ENCODE results near the gene FHOD3. TPM values are rescaled to one million over a fixed set of nuclear protein-coding genes. Genes with fewer than 3 reads are reported as not detected.

The FHOD3 gene
- total and polyA plus RNA-seq, 2 of the 8 experiments (the other 6 are each of a cell fraction or from before 2014, with no cell fraction given), result 9.7 to 10.5 TPM

DNA sequence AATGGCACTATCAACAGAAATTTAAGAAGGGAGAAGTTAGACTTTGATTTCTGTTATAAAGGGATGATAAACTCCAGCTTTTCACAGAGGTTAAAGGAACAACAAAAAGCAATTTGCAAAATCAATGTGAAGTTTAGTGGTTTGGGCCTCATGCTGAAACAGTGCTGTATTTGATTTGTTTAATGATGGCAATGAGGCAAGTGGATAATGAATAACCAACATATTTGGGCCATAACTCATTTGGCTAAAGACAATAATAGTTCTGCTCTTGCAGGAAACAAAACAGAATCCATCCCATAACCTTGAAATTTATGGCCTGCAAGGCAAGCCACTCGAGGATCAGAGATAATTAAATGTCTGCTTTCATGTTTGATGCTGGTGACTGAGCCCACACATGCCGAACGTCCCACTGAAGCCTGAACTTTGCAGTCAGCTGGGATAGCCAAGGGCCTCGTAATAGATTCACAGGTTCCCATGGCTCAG, 474.8 kb downstream of the FHOD3 start:
- Histone ChIP-seq H3K36me3 (ENCODE audit: control insufficient read depth in 2 of 4, insufficient read depth in 4 of 4, low read length in 3 of 4) (no peaks in the 10 kb centered on the region), H4K91ac (replicated peaks; ENCODE audit: insufficient read length, low read length) (no peak overlapping the region), H4K8ac (ENCODE audit: extremely low read depth, insufficient read depth, low read length) (no peak overlapping the region), H3K14ac (ENCODE audit: insufficient read length) (no peak overlapping the region), H3K27ac (ENCODE audit: low read depth, low read length) (no peak overlapping the region), H2BK12ac (ENCODE audit: low read depth, low read length) (no peak overlapping the region), H4K5ac (ENCODE audit: insufficient read length, low read depth, low read length) (no peak overlapping the region), H3K4me3 (ENCODE audit: extremely low read depth in 1 of 4, insufficient read depth in 2 of 4, low read depth in 3 of 4, low read length in 4 of 4) (no peak overlapping the region), H3K4me2 (ENCODE audit: insufficient read depth in 1 of 2, low read depth in 2 of 2, low read length in 2 of 2) (no peak overlapping the region), H2BK15ac (ENCODE audit: low read length) (no peak overlapping the region), H3K4me1 (replicated peaks in 1 of 4; ENCODE audit: control insufficient read depth in 3 of 4, insufficient read depth in 4 of 4, low read length in 3 of 4) (no peaks in the 10 kb centered on the region), H3K79me2 (ENCODE audit: control insufficient read depth in 1 of 2, insufficient read depth in 2 of 2, low read length in 2 of 2) (no peaks in the 10 kb centered on the region), H3K18ac (ENCODE audit: extremely low read depth, low read length) (no peak overlapping the region), H3K79me1 (ENCODE audit: low read depth, low read length) (no peaks in the 10 kb centered on the region), H3K56ac (replicated peaks; ENCODE audit: insufficient read length, low read depth, low read length) (no peak overlapping the region), H3K27me3 (replicated peaks in 1 of 4; ENCODE audit: control insufficient read depth in 3 of 4, extremely low read depth in 1 of 4, insufficient read depth in 3 of 4, low read length in 3 of 4) (no peaks in the 10 kb centered on the region), H3K4ac (replicated peaks; ENCODE audit: insufficient read length, low read depth, low read length) (no peak overlapping the region), H4K20me1 (replicated peaks in 1 of 2; ENCODE audit: control insufficient read depth in 1 of 2, insufficient read depth in 2 of 2, low read length in 2 of 2) (no peaks in the 10 kb centered on the region), H3K23me2 (ENCODE audit: low read depth, low read length) (no peaks in the 10 kb centered on the region), H2BK5ac (ENCODE audit: low read depth, low read length) (no peak overlapping the region), H2BK120ac (replicated peaks; ENCODE audit: low read depth, low read length) (no peak overlapping the region), H2AFZ (ENCODE audit: low read length) (no peak overlapping the region), H3K9ac (replicated peaks in 1 of 4; ENCODE audit: extremely low read depth in 1 of 4, low read depth in 3 of 4, low read length in 3 of 4) (no peak overlapping the region), H3K9me3 (ENCODE audit: insufficient read depth in 2 of 2, low read depth in 1 of 2, low read length in 1 of 2) (no peaks in the 10 kb centered on the region), H3K23ac (ENCODE audit: insufficient read length) (no peak overlapping the region), H2AK5ac (ENCODE audit: low read depth, low read length) (no peak overlapping the region), H2BK20ac (ENCODE audit: low read length) (no peak overlapping the region)
- 90% methylated on average over 4 of the region's 4 CpGs; no CpG with 5 or more reads in 1 of the 2 experiments for WGBS, 2 experiments (ENCODE audit: extremely low coverage in 1 of 2, insufficient coverage in 1 of 2, insufficient read length in 1 of 2, insufficient replicate concordance in 2 of 2, low coverage in 1 of 2, low lambda C conversion rate in 2 of 2, missing lambda C conversion rate in 1 of 2)
- CTCF ChIA-PET (ENCODE audit: partially characterized antibody), result no interaction called here
- FAIRE-seq, result no peak
- POLR2A ChIA-PET (ENCODE audit: partially characterized antibody), result no interaction called here
- no peak for DNase-seq (ENCODE audit: low read depth in 1 of 2, low spot score in 2 of 2)
- TF ChIP-seq CEBPB (IDR thresholded peaks at IDR 0.05; ENCODE audit: low read depth, low read length) (no peak), BRCA1 (IDR thresholded peaks at IDR 0.05; ENCODE audit: low read depth, low read length) (no peak)
